HS-5 (cell line): Measurements from ENCODE around the gene TPM4.
"Not testable (repeated sequence)": the region's sequence is repeated elsewhere in the genome, so short reads cannot be mapped to it uniquely, and the experiment has no call there.

Experiments used
- DNase-seq: peaks from one replicate; pipeline ENCODE4 v3.0.0-alpha.2; 2012; ENCODE audit warnings: low read depth

Gene TPM4

GRCh38 chr19:16076154-16076957, at the start of gene TPM4:
Gene TPM4 (plus strand): TSS chr19:16076495. CDS start chr19:16076566, 71 bp downstream.
- peak; percentile 75 for DNase-seq

- DNase-seq, result no peak
Observed at GRCh38 chr19:16026756-16027155, 49.5 kb upstream of the TPM4 start.

GRCh38 chr19:16027528-16027927, 48.8 kb upstream of the TPM4 start:
- no peak for DNase-seq

- not testable (repeated sequence) for DNase-seq
Observed at GRCh38 chr19:16030155-16030554, 46.1 kb upstream of the TPM4 start.

GRCh38 chr19:16030964-16031871, 45.1 kb upstream of the TPM4 start:
- DNase-seq, result no peak

- DNase-seq, result no peak
Observed at GRCh38 chr19:16031872-16032200, 44.5 kb upstream of the TPM4 start.

- no peak for DNase-seq
Observed at GRCh38 chr19:16032509-16033135, 43.7 kb upstream of the TPM4 start.

GRCh38 chr19:16033136-16033530, 43.2 kb upstream of the TPM4 start:
- DNase-seq, result no peak

- DNase-seq, result no peak
Observed at GRCh38 chr19:16033721-16034120, 42.6 kb upstream of the TPM4 start.

- no peak for DNase-seq
Observed at GRCh38 chr19:16034180-16034579, 42.1 kb upstream of the TPM4 start.

- no peak for DNase-seq
Observed at GRCh38 chr19:16034958-16035560, 41.2 kb upstream of the TPM4 start.

GRCh38 chr19:16035601-16036297, 40.5 kb upstream of the TPM4 start:
- DNase-seq, result no peak

- no peak for DNase-seq
Observed at GRCh38 chr19:16036397-16036925, 39.8 kb upstream of the TPM4 start.

- no peak for DNase-seq
Observed at GRCh38 chr19:16036941-16037340, 39.4 kb upstream of the TPM4 start.

- no peak for DNase-seq
Observed at GRCh38 chr19:16037424-16038195, 38.7 kb upstream of the TPM4 start.

- no peak for DNase-seq
Observed at GRCh38 chr19:16038196-16038695, 38.0 kb upstream of the TPM4 start.

- DNase-seq, result no peak
Observed at GRCh38 chr19:16039081-16039480, 37.2 kb upstream of the TPM4 start.

- no peak for DNase-seq
Observed at GRCh38 chr19:16039545-16039944, 36.8 kb upstream of the TPM4 start.

GRCh38 chr19:16040642-16041041, 35.7 kb upstream of the TPM4 start:
- no peak for DNase-seq

GRCh38 chr19:16041299-16041990, 34.9 kb upstream of the TPM4 start:
- DNase-seq, result no peak
